ENCODE measurements around the gene RNF208.

- no peak for TF ChIP-seq CTCF (IDR thresholded peaks at IDR 0.05)
- TF ChIP-seq EZH2phosphoT487 (IDR thresholded peaks at IDR 0.05), result no peak
Observed at GRCh38 chr9:137185921-137186320, 36.1 kb downstream of the RNF208 start.
